Osteocyte (in vitro differentiated cells): Measurements from ENCODE around the gene SMYD3. TPM values are rescaled to one million over a fixed set of nuclear protein-coding genes. Genes with fewer than 3 reads are reported as not detected.

ENCODE experiments used
- DNase-seq: peaks from one replicate; pipeline ENCODE4 v3.0.0; 2021; ENCODE audit warnings: mixed read lengths; ENCODE audit not compliant: unreplicated experiment; ENCODE audit errors: extremely low spot score
- H3K27ac Mint-ChIP-seq: one replicate; pipeline ENCODE4 v1.8.0; 2021; ENCODE audit warnings: mild to moderate bottlenecking, mixed read lengths; ENCODE audit not compliant: unreplicated experiment
- H3K27me3 Mint-ChIP-seq: one replicate; pipeline ENCODE4 v1.8.0; 2021; ENCODE audit warnings: mixed read lengths; ENCODE audit not compliant: unreplicated experiment
- H3K36me3 Mint-ChIP-seq: one replicate; pipeline ENCODE4 v1.8.0; 2021; ENCODE audit warnings: mixed read lengths; ENCODE audit not compliant: unreplicated experiment
- H3K4me1 Mint-ChIP-seq: one replicate; pipeline ENCODE4 v1.8.0; 2021; ENCODE audit warnings: mixed read lengths; ENCODE audit not compliant: unreplicated experiment
- H3K4me3 Mint-ChIP-seq: one replicate; pipeline ENCODE4 v1.8.0; 2021; ENCODE audit warnings: mild to moderate bottlenecking, moderate library complexity, mixed read lengths; ENCODE audit not compliant: unreplicated experiment
- H3K9me3 Mint-ChIP-seq: one replicate; pipeline ENCODE4 v1.8.0; 2021; ENCODE audit warnings: mixed read lengths; ENCODE audit not compliant: unreplicated experiment
- CTCF ChIP-seq: fragments of 200-600 bp; sonication (generic); IDR thresholded peaks from 2 replicates; pipeline ENCODE4 v1.5.0; 2021; ENCODE audit warnings: antibody characterized with exemption, mild to moderate bottlenecking, moderate library complexity
- total RNA-seq: library from RNA; stranded (reverse); gene quantifications from 2 replicates; pipeline ENCODE4 v1.2.1, GENCODE V29; 2021

Gene SMYD3
- total RNA-seq, 1 donor from 2014 or later = 22.3 TPM

- TF ChIP-seq CTCF = no peak
- H3K4me3 Mint-ChIP-seq = no peak overlapping the region
- peaks cover 20% of the 10 kb centered on the region for H3K4me1 Mint-ChIP-seq
- peaks cover 4% of the 10 kb centered on the region for H3K36me3 Mint-ChIP-seq
- no peak overlapping the region for H3K27ac Mint-ChIP-seq
- H3K27me3 Mint-ChIP-seq = no peaks in the 10 kb centered on the region
- no peak for DNase-seq
- no peaks in the 10 kb centered on the region for H3K9me3 Mint-ChIP-seq
Observed at GRCh38 chr1:245790441-245790840, 716.6 kb downstream of the SMYD3 start.

- Mint-ChIP-seq H3K36me3 (peaks cover 4% of the 10 kb centered on the region), H3K4me3 (no peak overlapping the region), H3K27me3 (no peaks in the 10 kb centered on the region), H3K9me3 (no peaks in the 10 kb centered on the region), H3K27ac (no peak overlapping the region), H3K4me1 (peaks cover 20% of the 10 kb centered on the region)
- TF ChIP-seq CTCF = no peak
- no peak for DNase-seq
Observed at GRCh38 chr1:245788886-245789285, 718.2 kb downstream of the SMYD3 start.

GRCh38 chr1:245788269-245788668, 718.8 kb downstream of the SMYD3 start:
- peak overlapping the region; percentile 3 for H3K4me3 Mint-ChIP-seq
- H3K4me1 Mint-ChIP-seq = peaks cover 20% of the 10 kb centered on the region
- no peak for TF ChIP-seq CTCF
- no peak for DNase-seq
- no peaks in the 10 kb centered on the region for H3K9me3 Mint-ChIP-seq
- H3K27me3 Mint-ChIP-seq = no peaks in the 10 kb centered on the region
- peak overlapping the region; percentile 82 for H3K27ac Mint-ChIP-seq
- H3K36me3 Mint-ChIP-seq = peaks cover 4% of the 10 kb centered on the region

- H3K4me3 Mint-ChIP-seq = no peak overlapping the region
- TF ChIP-seq CTCF = no peak
- H3K27ac Mint-ChIP-seq = no peak overlapping the region
- peaks cover 4% of the 10 kb centered on the region for H3K36me3 Mint-ChIP-seq
- H3K27me3 Mint-ChIP-seq = no peaks in the 10 kb centered on the region
- H3K4me1 Mint-ChIP-seq = peaks cover 20% of the 10 kb centered on the region
- H3K9me3 Mint-ChIP-seq = no peaks in the 10 kb centered on the region
- DNase-seq = no peak
Observed at GRCh38 chr1:245786948-245787347, 720.1 kb downstream of the SMYD3 start.

GRCh38 chr1:245779797-245780755, 727.0 kb downstream of the SMYD3 start:
- Mint-ChIP-seq H3K9me3 (no peaks in the 10 kb centered on the region), H3K27ac (no peak overlapping the region), H3K4me3 (no peak overlapping the region), H3K36me3 (no peaks in the 10 kb centered on the region), H3K4me1 (no peaks in the 10 kb centered on the region), H3K27me3 (no peaks in the 10 kb centered on the region)
- DNase-seq = no peak
- no peak for TF ChIP-seq CTCF
